Measurements from ENCODE around the gene GNAI3.

Gene GNAI3

GRCh38 chr1:109632671-109633346 lies 84.4 kb downstream of the GNAI3 start:
- TF ChIP-seq CTCF (IDR thresholded peaks at IDR 0.05; ENCODE audit: low read depth, low read length, missing control alignments): no peak
- no peak for DNase-seq (ENCODE audit: low read depth)
- no peak overlapping the region for H3K4me3 ChIP-seq (ENCODE audit: low read depth, low read length)

- DNase-seq (ENCODE audit: low read depth): peak; percentile 47
- no peak overlapping the region for H3K4me3 ChIP-seq (ENCODE audit: low read depth, low read length)
- TF ChIP-seq CTCF (IDR thresholded peaks at IDR 0.05; ENCODE audit: low read depth, low read length, missing control alignments): no peak
Measured at GRCh38 chr1:109634292-109634691, 85.9 kb downstream of the GNAI3 start.

GRCh38 chr1:109634771-109635750 lies 86.6 kb downstream of the GNAI3 start:
- no peak for TF ChIP-seq CTCF (IDR thresholded peaks at IDR 0.05; ENCODE audit: low read depth, low read length, missing control alignments)
- no peak for DNase-seq (ENCODE audit: low read depth)
- H3K4me3 ChIP-seq (ENCODE audit: low read depth, low read length): no peak overlapping the region; the same call in 1 of the 2 replicates

- no peak for TF ChIP-seq CTCF (IDR thresholded peaks at IDR 0.05; ENCODE audit: low read depth, low read length, missing control alignments)
- no peak overlapping the region for H3K4me3 ChIP-seq (ENCODE audit: low read depth, low read length)
- DNase-seq (ENCODE audit: low read depth): no peak
Measured at GRCh38 chr1:109635862-109636200, 87.4 kb downstream of the GNAI3 start.

- no peak for DNase-seq (ENCODE audit: low read depth)
- H3K4me3 ChIP-seq (ENCODE audit: low read depth, low read length): no peak overlapping the region
- no peak for TF ChIP-seq CTCF (IDR thresholded peaks at IDR 0.05; ENCODE audit: low read depth, low read length, missing control alignments)
Measured at GRCh38 chr1:109636201-109636952, 88.0 kb downstream of the GNAI3 start.

GRCh38 chr1:109637446-109637845 lies 89.0 kb downstream of the GNAI3 start:
- DNase-seq (ENCODE audit: low read depth): no peak
- no peak overlapping the region for H3K4me3 ChIP-seq (ENCODE audit: low read depth, low read length)
- no peak for TF ChIP-seq CTCF (IDR thresholded peaks at IDR 0.05; ENCODE audit: low read depth, low read length, missing control alignments)

All from GM12864 (cell line).